Renal cortex interstitium (tissue), 11 donors: Measurements from ENCODE around the gene CTNNA1. TPM values are rescaled to one million over a fixed set of nuclear protein-coding genes. Genes with fewer than 3 reads are reported as not detected.

Experiments used
- DNase-seq, 11 donors: peaks; one replicate each; pipeline ENCODE4 v3.0.0-alpha.2; 2013; ENCODE audit warnings: low read depth in 9 of 11, low spot score in 4 of 11; ENCODE audit errors: extremely low read depth in 1 of 11
- polyA plus RNA-seq, 3 donors: library from polyadenylated mRNA; unstranded; fragments of 120-200 nt; gene quantifications; one replicate each; pipeline ENCODE4 v1.2.1, GENCODE V29; 2013; ENCODE audit not compliant: insufficient read length in 3 of 3

CTNNA1 gene
- polyA plus RNA-seq, 3 donors, result 397 to 419 (median 414) TPM

GRCh38 chr5:138962614-138963370 is 209.6 kb downstream of the CTNNA1 start:
- no peak for DNase-seq

GRCh38 chr5:138963763-138964371 is 210.6 kb downstream of the CTNNA1 start:
- DNase-seq, result no peak

- peak in 4 of 11 donors; percentile 62 to 75 (median 71) for DNase-seq
Observed at GRCh38 chr5:138964647-138965201, 211.5 kb downstream of the CTNNA1 start.

GRCh38 chr5:138965626-138966025 is 212.4 kb downstream of the CTNNA1 start:
- no peak for DNase-seq

GRCh38 chr5:138966236-138966985 is 213.2 kb downstream of the CTNNA1 start:
- no peak for DNase-seq

GRCh38 chr5:138967791-138968448 is 214.7 kb downstream of the CTNNA1 start:
- no peak for DNase-seq

- no peak for DNase-seq
Observed at GRCh38 chr5:138968601-138969000, 215.4 kb downstream of the CTNNA1 start.

- DNase-seq, result no peak
Observed at GRCh38 chr5:138969323-138970002, 216.2 kb downstream of the CTNNA1 start.

- no peak for DNase-seq
Observed at GRCh38 chr5:138972230-138972629, 219.0 kb downstream of the CTNNA1 start.

GRCh38 chr5:138972836-138973235 is 219.6 kb downstream of the CTNNA1 start:
- no peak for DNase-seq

- DNase-seq, result peak in 4 of 11 donors; percentile 64 to 79 (median 68)
Observed at GRCh38 chr5:138974227-138975063, 221.2 kb downstream of the CTNNA1 start.

GRCh38 chr5:138975098-138975847 is 222.0 kb downstream of the CTNNA1 start:
- no peak for DNase-seq

- no peak for DNase-seq
Observed at GRCh38 chr5:138978080-138978479, 224.9 kb downstream of the CTNNA1 start.

GRCh38 chr5:138978581-138978980 is 225.4 kb downstream of the CTNNA1 start:
- no peak for DNase-seq

- no peak for DNase-seq
Observed at GRCh38 chr5:138979684-138980280, 226.6 kb downstream of the CTNNA1 start.

- no peak for DNase-seq
Observed at GRCh38 chr5:138980441-138980840, 227.2 kb downstream of the CTNNA1 start.

- no peak for DNase-seq
Observed at GRCh38 chr5:138981131-138981530, 227.9 kb downstream of the CTNNA1 start.
